OCI-LY1 (cell line): ENCODE results near the gene GRIK3.

ENCODE experiments used
- CTCF ChIP-seq: fragments of 200-600 bp; sonication (generic), shearing (Covaris generic); IDR thresholded peaks from 2 replicates; pipeline ENCODE4 v1.5.1; 2017; ENCODE audit warnings: mild to moderate bottlenecking, antibody characterized with exemption, low read length, moderate library complexity, mixed read lengths
- EZH2 ChIP-seq: fragments of 200-600 bp; sonication (generic), shearing (Covaris generic); IDR thresholded peaks from 2 replicates; pipeline ENCODE4 v1.8.0; 2017; ENCODE audit warnings: borderline replicate concordance, mixed run types, mild to moderate bottlenecking, antibody characterized with exemption, low read length, moderate library complexity, mixed read lengths

DNA sequence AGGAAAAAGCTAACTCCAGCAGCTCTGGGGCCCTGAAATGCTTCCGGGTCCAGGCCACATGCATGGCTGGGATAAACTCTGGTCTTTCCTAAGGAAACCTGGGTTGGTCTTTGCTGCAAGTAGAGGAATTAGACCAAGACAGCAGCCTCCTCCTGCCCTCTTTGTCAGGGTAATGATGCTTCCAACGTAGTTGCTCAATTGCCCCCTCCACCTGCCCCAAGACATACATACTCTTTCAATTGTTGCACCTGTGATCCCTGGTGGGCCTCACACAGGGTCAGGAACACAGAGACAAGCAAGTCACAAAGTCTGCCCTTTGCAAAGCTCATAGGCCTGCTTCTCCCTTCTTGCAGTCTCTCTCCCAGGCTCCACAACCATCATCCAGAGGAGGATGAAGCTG, 41.9 kb upstream of the GRIK3 start:
- no peak for TF ChIP-seq CTCF
- no peak for TF ChIP-seq EZH2
